ENCODE measurements around the gene VAPA.

DNA sequence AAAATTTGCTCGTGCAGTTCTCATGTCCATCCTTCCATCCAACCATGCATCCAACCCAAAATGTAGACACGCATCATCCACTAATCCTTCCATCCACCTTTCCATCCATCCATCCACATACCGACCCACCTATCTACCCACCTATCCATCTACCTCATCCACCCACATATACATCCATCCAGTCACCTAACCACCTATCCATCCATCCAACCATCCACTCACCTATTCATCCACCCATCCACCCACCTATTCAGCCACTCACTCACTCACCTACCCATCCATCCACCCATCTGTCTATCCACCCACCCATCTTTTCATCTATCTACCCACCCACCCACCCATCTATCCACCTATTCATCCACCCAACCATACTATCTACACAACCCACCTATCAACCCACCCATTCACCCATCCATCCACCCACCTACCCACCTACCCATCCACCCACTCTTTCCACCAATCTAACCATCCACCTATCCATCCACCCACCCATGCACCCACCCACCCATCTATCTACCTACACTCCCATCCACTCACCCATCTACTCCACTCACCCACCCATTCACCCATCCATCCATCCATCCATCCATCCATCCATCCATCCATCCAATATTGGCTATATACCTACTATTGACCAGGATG lies 94.3 kb downstream of the VAPA start:
- no peak for TF ChIP-seq FOXM1 (IDR thresholded peaks at IDR 0.05; ENCODE audit: borderline replicate concordance, low read depth)
- TF ChIP-seq EP300 (IDR thresholded peaks at IDR 0.05; ENCODE audit: borderline replicate concordance): no peak
- TF ChIP-seq NFIC (IDR thresholded peaks at IDR 0.05): no peak
- TF ChIP-seq, protein P1, sequence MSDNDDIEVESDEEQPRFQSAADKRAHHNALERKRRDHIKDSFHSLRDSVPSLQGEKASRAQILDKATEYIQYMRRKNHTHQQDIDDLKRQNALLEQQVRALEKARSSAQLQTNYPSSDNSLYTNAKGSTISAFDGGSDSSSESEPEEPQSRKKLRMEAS (IDR thresholded peaks at IDR 0.05): no peak
- no peak for TF ChIP-seq TEAD4 (IDR thresholded peaks at IDR 0.05)
- no peak for TF ChIP-seq EGR1 (IDR thresholded peaks at IDR 0.05)
- TF ChIP-seq TAF1 (IDR thresholded peaks at IDR 0.05; ENCODE audit: low read depth): no peak
- TF ChIP-seq, protein P2, sequence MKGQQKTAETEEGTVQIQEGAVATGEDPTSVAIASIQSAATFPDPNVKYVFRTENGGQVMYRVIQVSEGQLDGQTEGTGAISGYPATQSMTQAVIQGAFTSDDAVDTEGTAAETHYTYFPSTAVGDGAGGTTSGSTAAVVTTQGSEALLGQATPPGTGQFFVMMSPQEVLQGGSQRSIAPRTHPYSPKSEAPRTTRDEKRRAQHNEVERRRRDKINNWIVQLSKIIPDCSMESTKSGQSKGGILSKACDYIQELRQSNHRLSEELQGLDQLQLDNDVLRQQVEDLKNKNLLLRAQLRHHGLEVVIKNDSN (IDR thresholded peaks at IDR 0.05): no peak
- no peak for TF ChIP-seq CEBPB (IDR thresholded peaks at IDR 0.05)
- TF ChIP-seq YY1 (IDR thresholded peaks at IDR 0.05; ENCODE audit: low read depth): no peak
- TF ChIP-seq RAD21 (IDR thresholded peaks at IDR 0.05; ENCODE audit: low read depth): no peak
- no peak for TF ChIP-seq CREB1 (IDR thresholded peaks at IDR 0.05; ENCODE audit: low read depth)
- TF ChIP-seq, protein P3, sequence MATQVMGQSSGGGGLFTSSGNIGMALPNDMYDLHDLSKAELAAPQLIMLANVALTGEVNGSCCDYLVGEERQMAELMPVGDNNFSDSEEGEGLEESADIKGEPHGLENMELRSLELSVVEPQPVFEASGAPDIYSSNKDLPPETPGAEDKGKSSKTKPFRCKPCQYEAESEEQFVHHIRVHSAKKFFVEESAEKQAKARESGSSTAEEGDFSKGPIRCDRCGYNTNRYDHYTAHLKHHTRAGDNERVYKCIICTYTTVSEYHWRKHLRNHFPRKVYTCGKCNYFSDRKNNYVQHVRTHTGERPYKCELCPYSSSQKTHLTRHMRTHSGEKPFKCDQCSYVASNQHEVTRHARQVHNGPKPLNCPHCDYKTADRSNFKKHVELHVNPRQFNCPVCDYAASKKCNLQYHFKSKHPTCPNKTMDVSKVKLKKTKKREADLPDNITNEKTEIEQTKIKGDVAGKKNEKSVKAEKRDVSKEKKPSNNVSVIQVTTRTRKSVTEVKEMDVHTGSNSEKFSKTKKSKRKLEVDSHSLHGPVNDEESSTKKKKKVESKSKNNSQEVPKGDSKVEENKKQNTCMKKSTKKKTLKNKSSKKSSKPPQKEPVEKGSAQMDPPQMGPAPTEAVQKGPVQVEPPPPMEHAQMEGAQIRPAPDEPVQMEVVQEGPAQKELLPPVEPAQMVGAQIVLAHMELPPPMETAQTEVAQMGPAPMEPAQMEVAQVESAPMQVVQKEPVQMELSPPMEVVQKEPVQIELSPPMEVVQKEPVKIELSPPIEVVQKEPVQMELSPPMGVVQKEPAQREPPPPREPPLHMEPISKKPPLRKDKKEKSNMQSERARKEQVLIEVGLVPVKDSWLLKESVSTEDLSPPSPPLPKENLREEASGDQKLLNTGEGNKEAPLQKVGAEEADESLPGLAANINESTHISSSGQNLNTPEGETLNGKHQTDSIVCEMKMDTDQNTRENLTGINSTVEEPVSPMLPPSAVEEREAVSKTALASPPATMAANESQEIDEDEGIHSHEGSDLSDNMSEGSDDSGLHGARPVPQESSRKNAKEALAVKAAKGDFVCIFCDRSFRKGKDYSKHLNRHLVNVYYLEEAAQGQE (IDR thresholded peaks at IDR 0.05; ENCODE audit: low read depth): no peak
- TF ChIP-seq TCF12 (IDR thresholded peaks at IDR 0.05; ENCODE audit: low read depth): no peak

Data from Ishikawa (cell line).